Mammary epithelial cell (primary cell): Measurements from ENCODE around the gene LMBR1L.
"Not testable (repeated sequence)": the region's sequence is repeated elsewhere in the genome, so short reads cannot be mapped to it uniquely, and the experiment has no call there.

Experiments
- CTCF ChIP-seq, 2 donors: IDR thresholded peaks in 1 of 2; conservative IDR thresholded peaks in 1 of 2; 2 replicates each; pipeline ENCODE4 v1.5.1; 2011 to 2012; ENCODE audit warnings: inconsistent platforms in 2 of 2, low read length in 2 of 2, mild to moderate bottlenecking in 2 of 2, control low read depth in 1 of 2, low read depth in 1 of 2; ENCODE audit not compliant: insufficient read depth in 1 of 2; ENCODE audit errors: extremely low read depth in 1 of 2
- EZH2 ChIP-seq: IDR thresholded peaks from 2 replicates; pipeline ENCODE4 v1.6.1; 2012; ENCODE audit warnings: low read length, inconsistent platforms, borderline replicate concordance

- TF ChIP-seq CTCF (conservative IDR thresholded peaks at IDR 0.05 in 1 of 2, IDR thresholded peaks at IDR 0.05 in 1 of 2; ENCODE audit: extremely low read depth in 1 of 2, insufficient read depth in 1 of 2, low read depth in 1 of 2, low read length in 2 of 2); EZH2: not testable (repeated sequence)
Observed at GRCh38 chr12:49061916-49062315, 48.7 kb downstream of the LMBR1L start.
